GM21381 (cell line): ENCODE results near the gene MAPK8.
A peak's percentile ranks its signal among the peaks of the same experiment; 100 is the strongest.

Experiments used
- ATAC-seq: cut with Tn5 transposase; IDR thresholded peaks from one replicate; pipeline ENCODE4 v1.9.1; 2021; ENCODE audit warnings: mild to moderate bottlenecking, moderate library complexity; ENCODE audit not compliant: unreplicated experiment

Gene MAPK8

GRCh38 chr10:48291190-48291589, 15.3 kb upstream of the MAPK8 start:
- no peak for ATAC-seq

- ATAC-seq: no peak
Measured at GRCh38 chr10:48292616-48293015, 13.9 kb upstream of the MAPK8 start.

DNA sequence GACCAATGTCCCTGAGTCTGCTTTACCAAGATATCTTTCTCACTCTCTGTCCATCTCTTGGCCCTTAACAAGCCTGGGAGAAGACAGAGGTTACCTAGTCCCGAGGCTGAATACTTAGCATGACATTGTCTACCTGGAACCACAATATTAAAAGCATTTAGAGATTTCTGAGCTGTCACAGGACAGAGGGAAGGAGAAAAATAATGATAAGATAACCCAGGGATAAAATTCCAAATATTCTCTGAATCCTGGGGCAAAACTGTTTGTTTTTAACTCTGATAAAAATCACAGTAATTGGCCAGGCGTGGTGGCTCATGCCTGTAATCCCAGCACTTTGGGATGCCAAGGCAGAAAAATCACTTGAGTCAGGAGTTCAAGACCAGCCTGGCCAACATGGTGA, 12.0 kb upstream of the MAPK8 start:
- no peak for ATAC-seq

DNA sequence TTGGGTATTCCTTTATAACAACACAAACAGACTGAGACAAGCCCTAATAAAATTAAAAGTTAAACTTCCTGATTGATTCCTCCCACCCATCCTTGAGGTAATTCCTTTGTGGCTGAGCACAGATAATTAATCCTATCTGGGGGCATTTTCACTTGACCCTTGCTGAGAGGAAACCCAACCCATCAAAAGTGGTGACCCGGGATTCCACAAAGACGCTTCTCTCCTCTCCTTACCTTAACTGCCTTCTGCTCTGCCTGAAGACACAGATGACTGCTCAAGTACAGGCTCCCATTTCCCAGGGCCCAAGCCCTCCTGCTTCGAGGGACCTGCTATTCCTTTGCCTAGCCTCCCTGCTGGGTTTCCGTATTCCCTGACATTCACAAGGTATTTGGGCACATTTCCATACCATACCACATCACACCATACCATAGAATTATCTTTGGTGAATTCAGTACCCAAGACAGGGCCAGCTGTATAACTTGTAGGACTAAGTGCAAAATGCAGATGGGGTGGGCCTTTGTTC, 9.8 kb upstream of the MAPK8 start:
- no peak for ATAC-seq

DNA sequence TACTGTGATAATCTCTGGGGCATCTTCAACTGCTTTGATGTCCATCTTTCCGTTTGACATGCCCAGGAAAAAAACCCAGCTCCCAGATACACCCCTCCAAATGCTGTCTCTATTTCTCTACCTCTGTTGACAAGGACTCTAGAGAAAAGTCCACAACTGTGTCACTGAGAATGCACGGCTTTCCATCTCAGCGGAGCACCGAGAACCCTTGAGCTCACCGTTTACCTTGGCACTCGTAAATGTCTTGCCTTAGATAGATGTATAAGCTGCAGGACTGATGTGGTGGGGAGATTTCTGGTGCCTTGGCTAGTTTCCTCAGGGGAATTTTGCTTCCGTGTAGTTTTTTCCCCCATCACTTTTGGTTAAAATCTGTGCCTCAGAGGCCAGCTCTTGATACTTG, 7.4 kb upstream of the MAPK8 start:
- no peak for ATAC-seq

DNA sequence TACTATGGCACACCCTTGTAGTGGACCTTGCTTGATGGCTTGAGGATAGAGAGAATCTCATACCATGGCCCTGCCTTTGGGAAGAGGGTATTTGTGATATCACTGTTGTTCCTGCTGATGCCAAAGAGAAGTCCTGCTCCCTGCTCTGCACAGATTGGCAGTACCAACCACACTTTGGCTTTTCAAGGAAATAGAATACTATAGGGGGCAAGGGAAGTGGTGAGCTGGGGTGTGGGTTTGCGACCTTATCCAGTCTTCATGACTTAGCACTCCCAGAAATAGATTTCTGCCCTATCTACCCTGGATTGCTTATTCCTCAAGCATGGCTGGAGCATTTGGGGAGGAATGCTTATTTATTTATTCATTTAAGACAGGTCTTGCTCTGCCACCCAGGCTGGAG, 6.8 kb upstream of the MAPK8 start:
- ATAC-seq: no peak

- ATAC-seq: no peak
Measured at GRCh38 chr10:48300556-48300955, 5.9 kb upstream of the MAPK8 start.

DNA sequence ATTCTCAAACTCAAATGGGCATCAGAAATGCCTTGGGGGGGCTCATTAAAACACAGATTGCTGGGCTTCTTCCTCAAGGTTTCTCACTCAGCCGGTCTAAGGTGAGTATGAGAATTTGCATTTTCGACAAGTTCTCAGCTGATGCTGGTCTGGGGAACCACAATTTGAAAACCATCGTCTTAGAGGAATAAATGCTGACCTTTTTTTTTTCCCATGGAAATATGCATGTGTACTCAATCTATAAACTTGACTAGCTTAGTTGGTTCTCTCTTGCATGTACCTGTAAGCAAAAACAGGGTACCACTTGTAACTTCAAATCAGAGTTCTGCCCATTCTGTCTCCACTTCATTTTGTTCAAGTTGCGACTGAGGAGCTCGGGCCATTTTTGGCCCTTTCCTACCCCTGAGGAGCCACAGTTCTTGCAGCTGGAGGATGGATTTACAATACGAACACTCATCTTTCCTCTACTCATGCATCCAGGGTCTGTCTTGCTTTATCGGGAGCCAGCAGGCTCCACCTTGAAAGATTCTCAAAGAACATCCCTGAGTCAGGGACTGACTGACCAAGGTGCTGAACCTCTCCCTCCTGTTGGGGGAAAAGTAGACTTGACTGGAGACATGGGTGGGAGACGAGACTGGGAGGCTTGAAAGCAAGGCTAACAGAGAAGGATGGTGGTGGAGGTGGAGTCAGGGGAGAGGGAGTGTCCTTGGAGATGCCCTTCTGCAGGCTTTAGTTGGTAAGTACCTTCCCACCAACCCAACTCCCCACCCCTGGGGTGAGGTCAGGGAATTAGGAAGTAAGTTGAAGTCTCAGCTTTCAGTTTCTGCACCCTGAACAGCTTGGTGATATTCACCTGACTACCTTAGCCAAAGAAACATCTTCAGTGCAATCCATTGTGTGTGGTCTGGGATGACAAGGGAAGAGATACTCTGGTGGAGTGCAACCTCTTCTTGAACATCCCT, 3.7 kb upstream of the MAPK8 start:
- no peak for ATAC-seq

DNA sequence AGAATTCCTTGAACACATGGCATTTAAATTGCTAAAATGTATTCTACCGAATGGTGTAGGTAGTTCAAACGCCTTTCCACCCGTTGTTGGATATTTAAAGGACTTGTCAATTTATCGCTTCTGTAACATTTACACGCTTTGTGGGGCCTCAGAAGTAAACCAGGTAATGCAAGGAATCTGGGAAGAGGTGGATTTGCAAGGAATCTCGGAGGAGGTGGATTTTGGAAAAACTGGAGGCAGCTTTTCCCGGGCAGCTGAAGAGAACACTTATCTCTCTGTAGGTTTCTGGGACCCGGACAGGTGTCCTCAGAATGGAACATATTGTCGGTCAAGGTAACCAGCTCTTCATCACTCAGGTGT, 592 bp upstream of the MAPK8 start:
- no peak for ATAC-seq

DNA sequence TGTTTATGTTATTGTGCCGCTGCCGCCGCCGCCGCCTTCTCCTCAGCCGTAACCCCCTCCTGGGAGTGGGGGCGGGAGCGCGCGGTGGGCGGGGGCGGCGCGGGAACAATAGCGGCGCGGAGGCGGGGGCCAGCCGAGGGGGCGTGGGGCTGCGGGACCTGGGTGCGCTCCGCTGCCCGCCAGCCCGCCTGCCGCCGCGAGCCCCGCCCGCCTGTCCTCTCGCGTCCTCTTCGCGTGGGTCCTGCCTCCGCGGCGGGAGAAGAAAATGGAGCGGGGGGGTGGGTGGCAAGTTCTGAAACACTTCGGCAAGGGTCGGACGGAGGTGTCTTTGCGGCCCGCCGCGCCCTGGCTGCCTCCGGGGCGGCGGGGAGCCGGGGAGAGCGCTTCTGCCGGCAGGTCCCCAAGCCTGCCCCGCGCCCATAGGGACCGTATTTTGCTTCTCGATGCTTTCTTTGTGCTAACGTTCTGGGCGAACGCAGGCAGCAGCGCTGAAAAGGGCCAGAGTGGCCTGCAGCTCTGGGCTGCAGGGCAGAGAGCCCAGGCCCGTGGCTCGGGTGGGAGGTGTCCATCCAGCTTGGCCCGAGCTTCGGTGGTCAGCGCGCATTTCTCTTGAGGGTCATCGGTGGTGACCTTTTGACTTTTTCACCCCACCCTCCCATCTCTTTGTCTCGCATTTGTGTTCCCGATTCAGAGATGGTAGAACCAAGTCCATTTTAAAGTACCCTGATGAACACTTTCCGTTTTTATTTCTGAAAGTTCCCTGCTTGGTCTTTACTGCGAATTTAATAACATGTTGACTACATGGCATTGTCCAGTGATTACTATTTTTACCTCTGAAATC, 613 bp downstream of the MAPK8 start:
- ATAC-seq: peak; percentile 34

- no peak for ATAC-seq
Measured at GRCh38 chr10:48307711-48308018, 1.2 kb downstream of the MAPK8 start.

GRCh38 chr10:48309711-48310226, 3.3 kb downstream of the MAPK8 start:
- no peak for ATAC-seq

GRCh38 chr10:48314107-48314506, 7.6 kb downstream of the MAPK8 start:
- ATAC-seq: no peak

- no peak for ATAC-seq
Measured at GRCh38 chr10:48316236-48316635, 9.8 kb downstream of the MAPK8 start.

- no peak for ATAC-seq
Measured at GRCh38 chr10:48317321-48317990, 11.0 kb downstream of the MAPK8 start.

DNA sequence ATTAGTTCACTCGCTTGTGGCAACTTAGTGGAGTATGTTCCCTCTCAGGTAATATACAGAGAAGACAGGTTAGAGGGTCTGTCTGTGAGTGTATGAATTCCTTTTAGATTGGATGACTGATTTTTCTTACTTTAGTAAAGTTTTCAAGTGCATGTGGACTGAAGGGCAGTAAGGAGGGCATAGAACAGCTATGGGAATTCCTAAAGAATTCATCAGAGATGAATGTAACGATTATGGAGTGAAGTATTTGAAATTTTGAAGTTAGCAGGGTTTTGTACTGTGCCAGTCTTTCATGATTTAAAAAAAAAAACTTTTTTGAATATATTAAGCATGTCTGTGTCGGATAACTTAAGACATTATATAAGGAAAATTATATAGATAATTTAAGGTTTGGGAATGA, 15.5 kb downstream of the MAPK8 start:
- ATAC-seq: no peak

DNA sequence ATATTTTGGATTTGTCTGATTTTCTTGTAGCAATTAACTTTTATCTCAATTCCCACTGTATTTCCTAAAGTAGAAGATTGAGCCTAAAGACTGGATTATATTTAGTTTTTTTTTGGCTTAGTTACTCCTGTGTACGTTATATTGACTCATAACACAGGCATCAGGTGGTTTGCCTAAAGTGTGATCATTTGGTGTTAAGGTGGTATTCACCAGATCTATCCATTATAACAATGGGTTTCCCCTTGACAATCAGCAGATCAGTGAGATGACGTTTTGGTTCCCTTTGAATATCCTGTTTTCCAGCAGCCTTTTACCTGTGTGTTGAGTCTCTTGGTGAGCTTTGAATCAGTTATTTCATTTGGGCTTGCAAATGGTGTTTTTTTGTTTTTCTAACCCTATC, 18.1 kb downstream of the MAPK8 start:
- no peak for ATAC-seq

- ATAC-seq: no peak
Measured at GRCh38 chr10:48330269-48330668, 23.8 kb downstream of the MAPK8 start.

GRCh38 chr10:48331436-48331835, 25.0 kb downstream of the MAPK8 start:
- ATAC-seq: no peak

GRCh38 chr10:48332166-48332870, 25.8 kb downstream of the MAPK8 start:
- ATAC-seq: no peak

DNA sequence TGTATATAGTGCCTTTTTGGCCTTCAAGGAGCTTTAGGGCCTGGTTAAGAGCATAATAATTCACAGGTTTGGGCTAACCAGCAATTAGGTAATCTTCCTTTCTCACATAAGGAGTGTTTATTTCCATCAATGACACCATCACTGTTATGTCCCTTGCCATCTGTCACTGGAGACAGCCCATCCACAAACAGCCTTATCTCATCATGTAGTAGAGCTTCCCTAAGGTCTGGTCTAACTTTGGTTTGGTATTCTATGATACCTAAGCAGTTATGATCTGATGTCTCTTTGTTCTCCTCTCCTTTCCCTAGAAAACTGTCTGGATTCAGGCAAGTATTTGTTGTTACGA, 26.4 kb downstream of the MAPK8 start:
- no peak for ATAC-seq
